CD8-positive, alpha-beta memory T cell (primary cell): ENCODE data around the gene IFNG. TPM values are rescaled to one million over a fixed set of nuclear protein-coding genes. Genes with fewer than 3 reads are reported as not detected.
A peak's percentile ranks its signal among the peaks of the same experiment; 100 is the strongest.
"Not testable (repeated sequence)": the region's sequence is repeated elsewhere in the genome, so short reads cannot be mapped to it uniquely, and the experiment has no call there.

ENCODE experiments used
- CTCF ChIA-PET: fragments of 350-600 bp; sonication (Branson Sonifier 250); formaldehyde crosslinking; loops from one replicate; lab custom pipeline; 2021; ENCODE audit warnings: antibody characterized with exemption; lab: Charles Lee
- POLR2A ChIA-PET: fragments of 350-600 bp; sonication (Branson Sonifier 250); formaldehyde crosslinking; loops from one replicate; lab custom pipeline; 2021; ENCODE audit warnings: antibody characterized with exemption; lab: Charles Lee
- DNase-seq, 5 donors: peaks; one replicate each; pipeline versions ENCODE4 v3.0.0 to v3.0.0-alpha.2; 2020 to 2022; ENCODE audit warnings: mixed read lengths in 1 of 5
- H3K27ac ChIP-seq: one replicate; pipeline ENCODE4 v1.7.0; 2013; ENCODE audit warnings: low read depth, mild to moderate bottlenecking, low read length, moderate library complexity
- H3K27me3 ChIP-seq: 2 replicates; pipeline ENCODE4 v1.7.0; 2013; ENCODE audit warnings: low read length, mild to moderate bottlenecking; ENCODE audit not compliant: insufficient read depth, poor library complexity, severe bottlenecking
- H3K36me3 ChIP-seq: 2 replicates; pipeline ENCODE4 v1.7.0; 2013; ENCODE audit warnings: mild to moderate bottlenecking, low read length, moderate library complexity; ENCODE audit not compliant: insufficient read depth
- H3K4me1 ChIP-seq: 2 replicates; pipeline ENCODE4 v1.7.0; 2013; ENCODE audit warnings: mild to moderate bottlenecking, low read length, moderate library complexity; ENCODE audit not compliant: insufficient read depth
- H3K4me3 ChIP-seq: 2 replicates; pipeline ENCODE4 v1.7.0; 2013; ENCODE audit warnings: mild to moderate bottlenecking, low read length
- H3K9me3 ChIP-seq: 2 replicates; pipeline ENCODE4 v1.7.0; 2013; ENCODE audit warnings: mild to moderate bottlenecking, low read length
- H3K27ac Mint-ChIP-seq, 8 donors: one replicate each; pipeline ENCODE4 v1.8.0; 2020 to 2021; ENCODE audit warnings: mixed read lengths in 8 of 8, mild to moderate bottlenecking in 6 of 8, inconsistent platforms in 3 of 8, moderate library complexity in 3 of 8
- H3K27me3 Mint-ChIP-seq, 2 donors: one replicate each; pipeline ENCODE4 v1.8.0; 2020 to 2021; ENCODE audit warnings: mixed read lengths in 2 of 2, mild to moderate bottlenecking in 1 of 2, moderate library complexity in 1 of 2
- H3K36me3 Mint-ChIP-seq, 3 donors: one replicate each; pipeline ENCODE4 v1.8.0; 2020 to 2021; ENCODE audit warnings: mixed read lengths in 3 of 3, inconsistent platforms in 1 of 3, mild to moderate bottlenecking in 1 of 3
- H3K4me1 Mint-ChIP-seq, 3 donors: one replicate each; pipeline ENCODE4 v1.8.0; 2020 to 2021; ENCODE audit warnings: mixed read lengths in 3 of 3, inconsistent platforms in 1 of 3, mild to moderate bottlenecking in 1 of 3
- H3K4me3 Mint-ChIP-seq, 7 donors: one replicate each; pipeline ENCODE4 v1.8.0; 2020 to 2021; ENCODE audit warnings: mixed read lengths in 7 of 7, mild to moderate bottlenecking in 6 of 7, moderate library complexity in 4 of 7, inconsistent platforms in 2 of 7
- H3K9me3 Mint-ChIP-seq, 5 donors: one replicate each; pipeline ENCODE4 v1.8.0; 2020 to 2022; ENCODE audit warnings: mixed read lengths in 5 of 5, mild to moderate bottlenecking in 3 of 5, moderate library complexity in 2 of 5, inconsistent platforms in 1 of 5
- polyA plus RNA-seq: library from polyadenylated mRNA; unstranded; fragments of 300-500 nt; fragmentation: Illumina TruSeq; gene quantifications from one replicate; pipeline ENCODE4 v1.2.3, GENCODE V29; 2021
- total RNA-seq, 2 experiments: library from RNA; stranded (reverse); gene quantifications; one replicate each; pipeline ENCODE4 v1.2.3, GENCODE V29; 2021

IFNG gene
- total and polyA plus RNA-seq, 3 experiments from 2014 or later = 7.3 to 427 (median 408) TPM

DNA sequence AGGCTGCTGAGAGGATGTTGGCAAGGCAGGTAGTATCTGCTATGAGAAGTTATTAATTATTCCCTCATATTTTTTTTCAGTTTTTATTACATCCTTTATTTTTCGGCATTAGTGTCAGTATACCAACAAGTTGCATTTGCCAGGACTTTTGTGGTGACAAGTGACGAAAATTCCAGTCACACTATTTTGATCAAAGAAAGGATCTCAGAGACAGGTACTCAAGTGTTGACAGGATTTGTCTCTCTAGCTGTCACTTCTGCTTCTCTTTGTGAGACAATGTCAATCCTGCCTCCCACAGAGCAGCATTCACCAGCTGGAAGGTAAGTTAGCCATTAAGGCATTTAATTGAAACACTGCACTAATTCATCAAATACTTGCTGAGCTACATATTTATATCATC, 18.0 kb upstream of the IFNG start:
- no peak for DNase-seq
- no peaks in the 10 kb centered on the region for H3K9me3 ChIP-seq
- H3K4me1 ChIP-seq = peaks cover 73% of the 10 kb centered on the region
- H3K27me3 ChIP-seq = no peaks in the 10 kb centered on the region
- H3K27me3 Mint-ChIP-seq = no peaks in the 10 kb centered on the region
- H3K27ac Mint-ChIP-seq = peak overlapping the region in 5 of 8 donors; percentile 11 to 68 (median 47)
- CTCF ChIA-PET = interaction anchor here (0.7 to 2.4 kb wide), 4 partner anchors 11 to 60 kb away, joined by 3 to 7 read pairs (median 3); partner anchors contain the start of gene IFNG
- H3K9me3 Mint-ChIP-seq = no peaks in the 10 kb centered on the region
- H3K4me1 Mint-ChIP-seq = peaks cover 56 to 72% (median 70%) of the 10 kb centered on the region in 3 donors
- POLR2A ChIA-PET = interaction anchor here (2.4 kb wide), 1 partner anchor 11 kb away, joined by 6 read pairs; no protein-coding TSS in a partner anchor
- no peaks in the 10 kb centered on the region for H3K36me3 Mint-ChIP-seq
- H3K4me3 Mint-ChIP-seq = no peak overlapping the region
- H3K27ac ChIP-seq = no peak overlapping the region
- no peak overlapping the region for H3K4me3 ChIP-seq
- no peaks in the 10 kb centered on the region for H3K36me3 ChIP-seq

- H3K27me3 Mint-ChIP-seq = no peaks in the 10 kb centered on the region
- H3K9me3 ChIP-seq = no peaks in the 10 kb centered on the region
- no peaks in the 10 kb centered on the region for H3K36me3 Mint-ChIP-seq
- ChIA-PET POLR2A (interaction anchor here (2.4 kb wide), 1 partner anchor 12 kb away, joined by 6 read pairs; no protein-coding TSS in a partner anchor), CTCF (interaction anchor here (0.7 to 2.4 kb wide), 6 partner anchors 12 to 159 kb away, joined by 3 to 7 read pairs (median 4); partner anchors contain the start of gene IFNG)
- H3K4me1 ChIP-seq = peaks cover 65% of the 10 kb centered on the region
- H3K27me3 ChIP-seq = no peaks in the 10 kb centered on the region
- H3K4me3 ChIP-seq = peak overlapping the region; percentile 33
- no peaks in the 10 kb centered on the region for H3K36me3 ChIP-seq
- no peak for DNase-seq
- H3K9me3 Mint-ChIP-seq = no peaks in the 10 kb centered on the region
- H3K27ac Mint-ChIP-seq = peak overlapping the region; percentile 43 to 97 (median 90)
- peak overlapping the region; percentile 60 to 82 (median 72) for H3K4me3 Mint-ChIP-seq
- no peak overlapping the region for H3K27ac ChIP-seq
- peaks cover 49 to 65% (median 63%) of the 10 kb centered on the region in 3 donors for H3K4me1 Mint-ChIP-seq
Observed at GRCh38 chr12:68176257-68176656, 16.7 kb upstream of the IFNG start.

DNA sequence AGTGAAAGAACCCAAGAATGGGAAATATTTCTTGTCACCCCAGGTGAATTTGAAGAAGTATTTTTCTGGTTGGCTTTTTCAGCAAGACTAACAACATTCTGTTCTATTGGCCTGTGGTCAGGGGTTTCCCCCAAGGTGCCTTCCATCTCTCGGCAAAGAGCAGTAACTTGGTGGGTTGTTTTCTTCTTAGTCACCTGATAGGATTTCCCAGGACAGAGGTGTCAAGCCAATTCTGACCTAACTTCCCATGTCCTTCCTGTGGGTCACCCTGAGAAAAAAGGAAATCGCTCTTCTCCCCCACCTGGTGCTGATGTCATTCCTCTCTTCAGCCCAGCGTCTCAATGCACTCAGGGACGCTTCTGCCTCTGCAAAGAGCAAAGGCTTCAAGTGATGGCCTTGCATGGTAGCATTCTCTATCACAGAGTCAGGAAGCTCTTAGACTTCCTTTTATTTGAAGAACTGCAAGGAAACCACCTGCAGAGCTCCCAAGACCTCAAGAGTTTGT, 16.1 kb upstream of the IFNG start:
- ChIA-PET POLR2A (interaction anchor here (2.4 kb wide), 1 partner anchor 13 kb away, joined by 6 read pairs; no protein-coding TSS in a partner anchor), CTCF (interaction anchor here (0.7 to 2.4 kb wide), 5 partner anchors 13 to 141 kb away, joined by 3 to 7 read pairs (median 4); partner anchors contain the start of gene IFNG)
- H3K4me3 Mint-ChIP-seq = peak overlapping the region; percentile 60 to 82 (median 72)
- peak overlapping the region; percentile 33 for H3K4me3 ChIP-seq
- H3K9me3 ChIP-seq = no peaks in the 10 kb centered on the region
- no peak overlapping the region for H3K27ac ChIP-seq
- H3K4me1 ChIP-seq = peaks cover 59% of the 10 kb centered on the region
- no peaks in the 10 kb centered on the region for H3K9me3 Mint-ChIP-seq
- no peaks in the 10 kb centered on the region for H3K27me3 Mint-ChIP-seq
- H3K36me3 Mint-ChIP-seq = no peaks in the 10 kb centered on the region
- H3K27me3 ChIP-seq = no peaks in the 10 kb centered on the region
- peaks cover 43 to 58% (median 56%) of the 10 kb centered on the region in 3 donors for H3K4me1 Mint-ChIP-seq
- DNase-seq = peak; percentile 40 to 89 (median 81)
- H3K27ac Mint-ChIP-seq = peak overlapping the region; percentile 43 to 97 (median 90)
- H3K36me3 ChIP-seq = no peaks in the 10 kb centered on the region

- CTCF ChIA-PET = interaction anchor here (0.9 kb wide), 1 partner anchor 15 kb away, joined by 3 read pairs; the partner anchor contains the start of gene IFNG
Observed at GRCh38 chr12:68174761-68175160, 15.2 kb upstream of the IFNG start.

DNA sequence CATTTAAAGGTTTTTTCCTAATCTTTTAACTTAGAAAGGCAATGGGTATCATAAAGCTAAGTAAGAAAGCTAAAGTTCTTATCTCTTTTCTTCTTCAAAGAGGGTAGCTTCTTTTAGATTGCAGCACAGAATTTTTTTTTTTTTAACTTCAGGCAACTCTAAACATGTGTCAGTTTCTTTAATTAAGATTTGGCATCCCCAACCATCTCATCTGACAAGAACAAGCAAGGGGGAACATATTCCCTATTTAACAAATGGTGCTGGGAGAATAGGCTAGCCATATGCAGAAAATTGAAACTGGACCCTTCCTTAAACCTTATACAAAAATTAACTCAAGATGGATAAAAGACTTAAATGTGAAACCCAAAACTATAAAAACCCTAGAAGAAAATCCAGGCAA, 14.3 kb upstream of the IFNG start:
- no peaks in the 10 kb centered on the region for H3K36me3 Mint-ChIP-seq
- Histone ChIP-seq H3K27me3 (no peaks in the 10 kb centered on the region), H3K4me1 (peaks cover 49% of the 10 kb centered on the region), H3K4me3 (no peak overlapping the region), H3K36me3 (no peaks in the 10 kb centered on the region), H3K9me3 (no peaks in the 10 kb centered on the region), H3K27ac (no peak overlapping the region)
- no peak for DNase-seq
- no peak overlapping the region for H3K4me3 Mint-ChIP-seq
- ChIA-PET CTCF (interaction anchor here (0.9 to 1.0 kb wide), 2 partner anchors 14 to 16 kb away, joined by 3 read pairs; partner anchors contain the start of gene IFNG), POLR2A (no interaction called here)
- H3K9me3 Mint-ChIP-seq = no peaks in the 10 kb centered on the region
- H3K27me3 Mint-ChIP-seq = no peaks in the 10 kb centered on the region
- H3K27ac Mint-ChIP-seq = peak overlapping the region in 1 of 8 donors; percentile 84
- peaks cover 38 to 49% (median 46%) of the 10 kb centered on the region in 3 donors for H3K4me1 Mint-ChIP-seq

More at GRCh38 chr12:68174761-68175160, 15.2 kb upstream of the IFNG start:
- H3K27me3 Mint-ChIP-seq, H3K27ac ChIP-seq, H3K9me3 ChIP-seq, DNase-seq, POLR2A ChIA-PET, H3K4me3 ChIP-seq, H3K27me3 ChIP-seq, H3K36me3 Mint-ChIP-seq, H3K36me3 ChIP-seq, H3K9me3 Mint-ChIP-seq: not testable (repeated sequence)
- Mint-ChIP-seq H3K4me1 (peaks cover 41 to 55% (median 51%) of the 10 kb centered on the region in 3 donors), H3K27ac (peak overlapping the region in 7 of 8 donors; percentile 51 to 97 (median 89)), H3K4me3 (peak overlapping the region in 6 of 7 donors; percentile 15 to 82 (median 75))
- peaks cover 55% of the 10 kb centered on the region for H3K4me1 ChIP-seq

- H3K4me3 Mint-ChIP-seq = no peak overlapping the region
Observed at GRCh38 chr12:68170726-68171125, 11.2 kb upstream of the IFNG start.

GRCh38 chr12:68169213-68169889, 9.8 kb upstream of the IFNG start:
- H3K9me3 Mint-ChIP-seq = no peaks in the 10 kb centered on the region
- Histone ChIP-seq H3K27me3 (no peaks in the 10 kb centered on the region), H3K4me3 (no peak overlapping the region), H3K27ac (no peak overlapping the region), H3K4me1 (peaks cover 11% of the 10 kb centered on the region), H3K36me3 (no peaks in the 10 kb centered on the region), H3K9me3 (no peaks in the 10 kb centered on the region)
- CTCF ChIA-PET = interaction anchor here (1.2 to 1.4 kb wide), 3 partner anchors 10 to 20 kb away, joined by 3 to 5 read pairs (median 3); partner anchors contain the start of gene IFNG
- H3K4me1 Mint-ChIP-seq = peaks cover 5 to 8% (median 8%) of the 10 kb centered on the region in 3 donors
- POLR2A ChIA-PET = interaction anchor here (0.5 kb wide), 1 partner anchor 11 kb away, joined by 4 read pairs; no protein-coding TSS in a partner anchor
- H3K27ac Mint-ChIP-seq = no peak overlapping the region
- peaks cover 0 to 3% (median 0%) of the 10 kb centered on the region in 3 donors for H3K36me3 Mint-ChIP-seq
- no peak for DNase-seq
- no peaks in the 10 kb centered on the region for H3K27me3 Mint-ChIP-seq
- H3K4me3 Mint-ChIP-seq = no peak overlapping the region

More at GRCh38 chr12:68170726-68171125, 11.2 kb upstream of the IFNG start:
- Histone ChIP-seq H3K27ac (no peak overlapping the region), H3K36me3 (no peaks in the 10 kb centered on the region), H3K4me3 (no peak overlapping the region), H3K9me3 (no peaks in the 10 kb centered on the region), H3K4me1 (peaks cover 20% of the 10 kb centered on the region), H3K27me3 (no peaks in the 10 kb centered on the region)
- H3K27ac Mint-ChIP-seq = no peak overlapping the region
- peaks cover 16 to 20% (median 19%) of the 10 kb centered on the region in 3 donors for H3K4me1 Mint-ChIP-seq
- H3K27me3 Mint-ChIP-seq = no peaks in the 10 kb centered on the region
- DNase-seq = no peak
- H3K9me3 Mint-ChIP-seq = no peaks in the 10 kb centered on the region
- CTCF ChIA-PET = interaction anchor here (1.3 to 2.2 kb wide), 3 partner anchors 10 to 57 kb away, joined by 4 to 6 read pairs (median 6); no protein-coding TSS in a partner anchor
- H3K36me3 Mint-ChIP-seq = peaks cover 0 to 3% (median 0%) of the 10 kb centered on the region in 3 donors
- POLR2A ChIA-PET = no interaction called here
